Sigmoid colon (tissue), 7 donors: ENCODE data around the gene HOXB5. TPM values are rescaled to one million over a fixed set of nuclear protein-coding genes. Genes with fewer than 3 reads are reported as not detected.

ENCODE experiments used
- DNase-seq: peaks from one replicate; pipeline ENCODE4 v3.0.0-alpha.2; 2019
- H3K27ac ChIP-seq, 4 donors: fragments of 200-600 bp; sonication (generic); one replicate each; pipeline ENCODE4 v1.5.1; 2016 to 2019; ENCODE audit warnings: mild to moderate bottlenecking in 1 of 4
- H3K27me3 ChIP-seq, 3 donors: fragments of 200-600 bp; sonication (generic); one replicate each; pipeline ENCODE4 v1.5.1; 2019; ENCODE audit warnings: mild to moderate bottlenecking in 1 of 3
- H3K36me3 ChIP-seq, 4 donors: fragments of 200-600 bp; sonication (generic); one replicate each; pipeline ENCODE4 v1.5.1; 2016 to 2019
- H3K4me1 ChIP-seq, 4 donors: fragments of 200-600 bp; sonication (generic); one replicate each; pipeline ENCODE4 v1.5.1; 2017 to 2019
- H3K4me3 ChIP-seq, 4 donors: fragments of 200-600 bp; sonication (generic); one replicate each; pipeline ENCODE4 v1.5.1; 2017 to 2019; ENCODE audit warnings: mild to moderate bottlenecking in 2 of 4, moderate library complexity in 1 of 4
- H3K9me3 ChIP-seq, 4 donors: fragments of 200-600 bp in 3 of 4; sonication (generic) in 3 of 4; one replicate each; pipeline versions ENCODE4 v1.5.1 to v1.6.1; 2013 to 2019
- EP300 ChIP-seq, 4 donors: sonication (generic); formaldehyde crosslinking; IDR thresholded peaks; one replicate each; pipeline ENCODE4 v1.6.1; 2017; ENCODE audit warnings: antibody characterized with exemption in 4 of 4
- POLR2A ChIP-seq, 2 donors: fragments of 450-650 bp; IDR thresholded peaks; one replicate each; pipeline ENCODE4 v1.6.1; 2016; ENCODE audit warnings: antibody characterized with exemption in 2 of 2, mild to moderate bottlenecking in 2 of 2, moderate library complexity in 2 of 2
- POLR2AphosphoS5 ChIP-seq, 4 donors: sonication (generic); formaldehyde crosslinking; IDR thresholded peaks; one replicate each; pipeline ENCODE4 v1.6.1; 2017; ENCODE audit warnings: antibody characterized with exemption in 4 of 4
- WGBS, 2 donors: extraction: QIAGEN DNeasy Blood & Tissue Kit; methylation state at CpG; one replicate each; pipeline ENCODE4 v1.1.7; 2013; 5-methylcytosine and 5-hydroxymethylcytosine counted together
- intact Hi-C: fragments of 100-400 bp; cut with DNase I; formaldehyde crosslinking; loops from one replicate; pipeline ENCODE4 v1.15.1; 2023
- polyA plus RNA-seq, 3 donors: library from polyadenylated mRNA; stranded (reverse); fragments of 200-250 nt; gene quantifications; one replicate each; pipeline ENCODE4 v1.2.3, GENCODE V29; 2013
- total RNA-seq, 4 donors: library from RNA; depleted of rRNA; stranded (reverse); fragments of >200 nt; gene quantifications; one replicate each; pipeline ENCODE4 v1.1.0, GENCODE V29; 2016
- TF ChIP-seq, protein P1 (sequence below), 4 experiments: fragments of 450-650 bp in 3 of 4; fragments of 200-600 bp in 1 of 4; IDR thresholded peaks; one replicate each; pipeline ENCODE4 v1.5.1; 2016 to 2019; ENCODE audit warnings: antibody characterized with exemption in 4 of 4, mild to moderate bottlenecking in 3 of 4, moderate library complexity in 2 of 4
- donor health status: healthy with polysubstance abuse.
- donor health status: Bipolar disorder and iron deficiency.
- donor health status: healthy.

Gene HOXB5
- total and polyA plus RNA-seq, 7 donors: 1.5 to 13.9 (median 2.5) TPM

DNA sequence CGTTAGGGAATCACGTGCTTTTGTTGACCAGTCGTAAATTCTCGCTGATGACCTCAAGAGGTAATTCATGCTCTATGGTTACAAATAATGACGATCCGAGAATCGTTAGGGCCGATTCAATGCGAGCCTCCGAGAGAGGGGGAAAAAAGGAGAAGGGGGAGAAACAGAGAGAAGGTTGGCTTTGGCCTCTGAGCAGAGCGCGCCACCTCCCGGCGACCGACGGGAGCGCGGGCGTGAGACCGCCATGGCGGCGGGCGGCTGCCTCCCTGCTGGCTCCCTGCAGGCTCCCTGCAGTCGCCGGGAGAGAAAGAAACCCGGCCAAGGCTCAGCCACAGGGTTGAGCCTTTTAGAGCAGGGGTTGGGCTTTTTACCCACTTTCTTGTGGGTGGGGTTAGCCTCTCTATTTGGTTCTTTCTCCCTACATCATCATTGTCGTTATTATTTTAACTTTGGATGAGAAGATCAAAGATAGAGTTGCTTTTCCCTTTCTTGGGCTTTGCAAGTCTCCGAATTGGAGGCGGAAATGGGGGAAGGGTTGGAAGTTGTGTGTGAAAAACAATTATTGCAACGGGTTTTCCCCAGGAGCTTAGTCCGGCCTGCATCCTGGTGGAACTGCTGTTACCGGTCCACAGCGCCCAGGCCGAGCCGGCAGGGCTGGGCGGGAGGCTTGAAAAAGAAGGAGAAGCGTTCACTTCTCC, 410 bp upstream of the HOXB5 start:
- peak; percentile 92 for DNase-seq
- intact Hi-C loops: loop anchor here (1.0 to 2.0 kb wide), 3 partner anchors 101 to 243 kb away; no protein-coding TSS in a partner anchor

DNA sequence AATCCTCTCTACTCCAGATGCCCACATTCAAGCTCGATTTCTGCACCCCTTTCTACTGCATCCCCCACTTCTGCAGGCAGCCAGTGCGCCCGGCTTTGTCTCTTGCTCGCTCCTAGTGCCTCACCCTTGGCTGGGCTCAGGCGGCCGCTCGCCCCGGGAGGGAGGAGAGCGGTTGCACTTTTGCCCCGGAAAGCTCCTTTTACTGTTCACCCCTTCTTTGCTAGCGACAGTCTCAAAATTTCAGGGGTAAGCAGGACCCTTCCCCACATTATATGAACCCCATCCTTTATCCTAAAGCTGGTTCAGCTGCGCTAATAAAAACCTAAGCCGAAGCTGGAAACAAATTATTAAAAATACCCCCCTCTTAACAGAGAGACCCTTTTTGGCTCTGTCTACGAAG, 1.0 kb downstream of the HOXB5 start:
- peaks cover 0 to 59% (median 47%) of the 10 kb centered on the region in 4 donors for H3K4me1 ChIP-seq
- H3K36me3 ChIP-seq: no peaks in the 10 kb centered on the region
- H3K27me3 ChIP-seq: peaks cover 0 to 7% (median 0%) of the 10 kb centered on the region in 3 donors
- WGBS, 2 donors: 41 to 73% methylated on average over 14 of the region's 14 CpGs
- no peak for DNase-seq
- intact Hi-C loops: loop anchor here (2.0 kb wide), 2 partner anchors 100 to 242 kb away; no protein-coding TSS in a partner anchor
- H3K9me3 ChIP-seq: no peaks in the 10 kb centered on the region
- H3K4me3 ChIP-seq: peak overlapping the region; percentile 36 to 70 (median 56)
- TF ChIP-seq POLR2AphosphoS5 (IDR thresholded peaks at IDR 0.05) (peak in 2 of 4 donors; percentile 10 to 26), EP300 (IDR thresholded peaks at IDR 0.05) (no peak)
- peak overlapping the region in 3 of 4 donors; percentile 95 to 99 (median 97) for H3K27ac ChIP-seq

More for the DNA sequence above, 410 bp upstream of the HOXB5 start:
- WGBS, 2 donors: 37 to 69% methylated on average over 37 of the region's 37 CpGs
- Histone ChIP-seq H3K4me3 (peak overlapping the region; percentile 36 to 70 (median 56)), H3K9me3 (no peaks in the 10 kb centered on the region), H3K36me3 (no peaks in the 10 kb centered on the region), H3K27ac (peak overlapping the region in 3 of 4 donors; percentile 95 to 99 (median 97)), H3K4me1 (peaks cover 0 to 61% (median 52%) of the 10 kb centered on the region in 4 donors), H3K27me3 (peaks cover 0 to 7% (median 0%) of the 10 kb centered on the region in 3 donors)
- TF ChIP-seq POLR2AphosphoS5 (IDR thresholded peaks at IDR 0.05): peak; percentile 16 to 66 (median 54)
- TF ChIP-seq EP300 (IDR thresholded peaks at IDR 0.05): no peak
- TF ChIP-seq, protein P1, sequence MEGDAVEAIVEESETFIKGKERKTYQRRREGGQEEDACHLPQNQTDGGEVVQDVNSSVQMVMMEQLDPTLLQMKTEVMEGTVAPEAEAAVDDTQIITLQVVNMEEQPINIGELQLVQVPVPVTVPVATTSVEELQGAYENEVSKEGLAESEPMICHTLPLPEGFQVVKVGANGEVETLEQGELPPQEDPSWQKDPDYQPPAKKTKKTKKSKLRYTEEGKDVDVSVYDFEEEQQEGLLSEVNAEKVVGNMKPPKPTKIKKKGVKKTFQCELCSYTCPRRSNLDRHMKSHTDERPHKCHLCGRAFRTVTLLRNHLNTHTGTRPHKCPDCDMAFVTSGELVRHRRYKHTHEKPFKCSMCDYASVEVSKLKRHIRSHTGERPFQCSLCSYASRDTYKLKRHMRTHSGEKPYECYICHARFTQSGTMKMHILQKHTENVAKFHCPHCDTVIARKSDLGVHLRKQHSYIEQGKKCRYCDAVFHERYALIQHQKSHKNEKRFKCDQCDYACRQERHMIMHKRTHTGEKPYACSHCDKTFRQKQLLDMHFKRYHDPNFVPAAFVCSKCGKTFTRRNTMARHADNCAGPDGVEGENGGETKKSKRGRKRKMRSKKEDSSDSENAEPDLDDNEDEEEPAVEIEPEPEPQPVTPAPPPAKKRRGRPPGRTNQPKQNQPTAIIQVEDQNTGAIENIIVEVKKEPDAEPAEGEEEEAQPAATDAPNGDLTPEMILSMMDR (IDR thresholded peaks at IDR 0.05): peak; percentile 90 to 94 (median 92)

DNA sequence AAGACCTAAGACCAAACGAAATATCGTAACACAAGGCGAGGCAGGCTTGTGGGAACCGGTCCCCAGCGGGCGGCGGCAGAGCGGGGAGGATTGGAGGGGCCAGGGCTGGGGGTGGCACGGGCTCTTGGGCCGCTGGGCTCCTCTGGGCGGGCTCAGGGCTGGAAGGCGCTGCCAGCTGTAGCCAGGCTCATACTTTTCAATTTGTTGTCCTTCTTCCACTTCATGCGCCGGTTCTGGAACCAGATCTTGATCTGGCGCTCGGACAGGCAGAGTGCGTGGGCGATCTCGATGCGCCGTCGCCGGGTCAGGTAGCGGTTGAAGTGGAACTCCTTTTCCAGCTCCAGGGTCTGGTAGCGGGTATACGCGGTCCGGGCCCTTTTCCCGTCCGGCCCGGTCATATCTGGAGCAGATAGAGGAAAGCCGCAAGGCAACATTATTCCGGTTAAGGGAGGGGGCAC, 1.5 kb downstream of the HOXB5 start:
- Histone ChIP-seq H3K9me3 (no peaks in the 10 kb centered on the region), H3K4me1 (peaks cover 0 to 59% (median 48%) of the 10 kb centered on the region in 4 donors), H3K36me3 (no peaks in the 10 kb centered on the region), H3K27ac (peak overlapping the region in 3 of 4 donors; percentile 95 to 99 (median 97)), H3K27me3 (peaks cover 0 to 7% (median 0%) of the 10 kb centered on the region in 3 donors), H3K4me3 (peak overlapping the region; percentile 36 to 70 (median 56))
- DNase-seq: no peak
- intact Hi-C loops: loop anchor here (2.0 kb wide), 2 partner anchors 99 to 241 kb away; no protein-coding TSS in a partner anchor
- 31 to 71% methylated on average over 33 of the region's 33 CpGs for whole genome bisulfite sequencing, 2 donors
- TF ChIP-seq POLR2A (IDR thresholded peaks at IDR 0.05) (no peak), POLR2AphosphoS5 (IDR thresholded peaks at IDR 0.05) (peak in 1 of 4 donors; percentile 20)
- TF ChIP-seq, protein P1 (IDR thresholded peaks at IDR 0.05): no peak

DNA sequence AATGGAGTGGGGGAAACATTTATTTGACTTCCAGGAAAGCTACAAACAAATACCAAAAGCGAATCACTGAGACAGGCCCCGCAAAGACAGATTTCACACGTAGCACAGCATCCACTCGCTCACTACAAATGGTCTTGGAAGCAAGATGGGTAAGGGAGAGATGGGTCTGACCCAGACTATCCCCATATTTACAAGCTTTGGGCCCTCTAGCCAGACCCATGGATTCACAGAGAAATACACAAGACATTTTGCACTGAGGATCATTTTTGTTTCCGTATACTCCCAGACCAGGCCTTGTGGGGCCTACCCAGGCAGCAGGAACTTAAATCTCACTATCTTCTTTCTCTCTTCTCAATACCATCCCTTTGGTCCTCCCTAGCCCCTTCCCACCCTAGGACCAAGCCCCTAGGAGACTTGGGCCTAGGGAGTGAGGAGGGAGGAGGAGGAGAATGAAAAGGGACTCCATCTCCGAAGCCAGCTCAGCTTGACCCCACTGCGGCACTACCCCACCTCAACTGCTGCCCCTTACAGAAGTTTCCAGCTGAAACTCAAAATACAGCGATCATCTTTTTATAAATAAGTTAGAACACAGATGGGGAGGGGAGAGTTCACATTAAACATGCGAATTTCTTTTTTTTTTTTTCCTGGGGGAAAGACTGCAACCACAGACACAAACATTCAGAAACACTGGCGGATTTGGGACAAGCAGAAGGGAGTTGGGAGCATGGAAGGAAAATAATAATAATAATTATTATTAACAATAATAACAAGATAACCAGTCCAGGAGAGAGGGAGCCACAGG, 2.1 kb downstream of the HOXB5 start:
- Histone ChIP-seq H3K4me1 (peaks cover 0 to 59% (median 48%) of the 10 kb centered on the region in 4 donors), H3K27ac (peak overlapping the region in 3 of 4 donors; percentile 95 to 99 (median 97)), H3K9me3 (no peaks in the 10 kb centered on the region), H3K4me3 (peak overlapping the region; percentile 36 to 70 (median 56)), H3K36me3 (no peaks in the 10 kb centered on the region), H3K27me3 (peaks cover 0 to 7% (median 0%) of the 10 kb centered on the region in 3 donors)
- WGBS, 2 donors: 78 to 87% methylated on average over 10 of the region's 10 CpGs
- intact Hi-C loops: loop anchor here (2.0 kb wide), 2 partner anchors 99 to 241 kb away; no protein-coding TSS in a partner anchor
- DNase-seq: no peak
- TF ChIP-seq, protein P1 (IDR thresholded peaks at IDR 0.05): no peak
- TF ChIP-seq POLR2A (IDR thresholded peaks at IDR 0.05): no peak
- no peak for TF ChIP-seq EP300 (IDR thresholded peaks at IDR 0.05)
- TF ChIP-seq POLR2AphosphoS5 (IDR thresholded peaks at IDR 0.05): no peak
